ENCODE data around the gene SYNE1. TPM values are rescaled to one million over a fixed set of nuclear protein-coding genes. Genes with fewer than 3 reads are reported as not detected.

SYNE1 gene
- total and polyA plus RNA-seq, 7 donors: 6.0 to 74.6 (median 16.5) TPM

DNA sequence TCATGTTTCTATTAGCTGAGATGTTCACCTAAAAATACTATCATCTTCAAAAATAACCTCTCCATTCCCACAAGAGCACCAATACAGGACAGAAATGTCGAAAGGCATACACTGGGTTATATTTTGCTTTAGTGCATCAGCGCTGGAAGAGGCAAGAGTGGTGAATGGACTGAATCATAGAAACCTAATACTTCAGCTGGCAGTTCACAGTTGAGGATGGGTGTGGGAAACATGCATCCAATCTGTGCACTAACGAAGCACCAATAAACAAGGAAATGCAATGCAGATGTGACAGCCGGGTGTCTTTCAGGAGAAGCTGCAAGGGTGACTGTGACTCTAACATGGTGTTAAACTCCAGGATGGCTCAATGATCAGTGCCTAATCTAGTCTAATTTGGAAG, 463.8 kb downstream of the SYNE1 start:
- Histone ChIP-seq H3K9me3 (no peaks in the 10 kb centered on the region), H3K4me3 (no peak overlapping the region), H3K4me1 (peaks cover 51% of the 10 kb centered on the region), H3K27me3 (ENCODE audit: insufficient read depth in 3 of 3, low read length in 2 of 3) (no peaks in the 10 kb centered on the region), H3K27ac (peak overlapping the region; percentile 98), H3K36me3 (ENCODE audit: insufficient read depth in 1 of 2, low read depth in 1 of 2) (peaks cover 2 to 18% of the 10 kb centered on the region in 2 donors)
- DNase-seq: peak in 1 of 2 donors; percentile 16
- TF ChIP-seq, protein P1, sequence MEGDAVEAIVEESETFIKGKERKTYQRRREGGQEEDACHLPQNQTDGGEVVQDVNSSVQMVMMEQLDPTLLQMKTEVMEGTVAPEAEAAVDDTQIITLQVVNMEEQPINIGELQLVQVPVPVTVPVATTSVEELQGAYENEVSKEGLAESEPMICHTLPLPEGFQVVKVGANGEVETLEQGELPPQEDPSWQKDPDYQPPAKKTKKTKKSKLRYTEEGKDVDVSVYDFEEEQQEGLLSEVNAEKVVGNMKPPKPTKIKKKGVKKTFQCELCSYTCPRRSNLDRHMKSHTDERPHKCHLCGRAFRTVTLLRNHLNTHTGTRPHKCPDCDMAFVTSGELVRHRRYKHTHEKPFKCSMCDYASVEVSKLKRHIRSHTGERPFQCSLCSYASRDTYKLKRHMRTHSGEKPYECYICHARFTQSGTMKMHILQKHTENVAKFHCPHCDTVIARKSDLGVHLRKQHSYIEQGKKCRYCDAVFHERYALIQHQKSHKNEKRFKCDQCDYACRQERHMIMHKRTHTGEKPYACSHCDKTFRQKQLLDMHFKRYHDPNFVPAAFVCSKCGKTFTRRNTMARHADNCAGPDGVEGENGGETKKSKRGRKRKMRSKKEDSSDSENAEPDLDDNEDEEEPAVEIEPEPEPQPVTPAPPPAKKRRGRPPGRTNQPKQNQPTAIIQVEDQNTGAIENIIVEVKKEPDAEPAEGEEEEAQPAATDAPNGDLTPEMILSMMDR (IDR thresholded peaks at IDR 0.05): no peak
- 20 to 42% (median 30%) methylated on average over 4 of the region's 4 CpGs for WGBS, 3 donors
- ATAC-seq: peak; percentile 86 to 93 (median 90)
- intact Hi-C loops (cut with DNase I): no loop called here

DNA sequence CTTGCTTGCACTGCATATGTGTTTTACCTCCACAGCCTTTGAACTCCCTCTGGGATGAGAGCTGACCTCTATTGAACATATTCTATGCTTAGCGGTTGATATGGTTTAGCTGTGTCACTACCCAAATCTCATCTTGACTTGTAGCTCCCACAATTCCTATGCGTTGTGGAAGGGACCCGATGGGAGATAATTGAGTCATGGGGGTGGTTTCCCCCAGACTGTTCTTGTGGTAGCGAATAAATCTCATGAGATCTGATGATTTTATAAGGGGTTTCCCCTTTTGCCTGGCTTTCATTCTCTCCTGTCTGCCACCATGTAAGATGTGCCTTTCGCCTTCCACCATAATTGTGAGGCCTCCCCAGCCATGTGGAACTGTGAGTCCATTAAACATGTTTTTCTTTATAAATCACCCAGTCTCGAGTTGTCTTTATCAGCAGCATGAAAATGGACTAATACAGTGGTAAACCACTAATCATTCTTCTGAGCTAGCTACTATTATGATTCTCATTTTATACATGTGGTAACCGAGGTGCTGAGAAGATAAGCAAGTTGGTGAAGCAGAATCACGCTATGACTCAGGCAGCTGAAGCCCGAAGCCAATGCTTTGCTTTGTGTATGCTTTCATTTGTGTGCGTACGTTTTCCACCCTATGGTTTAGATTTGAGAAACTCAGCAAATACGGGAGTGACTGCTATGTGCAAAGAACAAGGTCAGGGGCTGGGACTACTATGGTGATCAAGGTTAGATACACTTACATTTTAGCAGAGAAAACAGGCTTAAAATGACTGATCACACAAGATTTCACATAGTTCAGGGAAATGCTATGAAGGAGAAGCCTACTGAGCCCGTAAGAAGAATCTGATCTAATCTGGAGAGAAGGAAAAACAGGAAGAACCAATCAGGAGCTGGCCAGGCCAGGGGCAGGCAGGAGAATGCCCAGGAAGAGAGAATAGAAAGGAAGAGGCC, 466.2 kb downstream of the SYNE1 start:
- Histone ChIP-seq H3K9me3 (no peaks in the 10 kb centered on the region), H3K27ac (peak overlapping the region; percentile 98), H3K27me3 (ENCODE audit: insufficient read depth in 3 of 3, low read length in 2 of 3) (no peaks in the 10 kb centered on the region), H3K36me3 (ENCODE audit: insufficient read depth in 1 of 2, low read depth in 1 of 2) (peaks cover 2 to 14% of the 10 kb centered on the region in 2 donors), H3K4me3 (no peak overlapping the region), H3K4me1 (peaks cover 48% of the 10 kb centered on the region)
- DNase-seq (no peak), ATAC-seq (no peak)
- 89 to 90% (median 89%) methylated on average over 13 of the region's 13 CpGs for WGBS, 3 donors
- intact Hi-C loops (cut with DNase I): no loop called here
- TF ChIP-seq, protein P1 (IDR thresholded peaks at IDR 0.05): no peak

GRCh38 chr6:152170313-152170701, 466.9 kb downstream of the SYNE1 start:
- no peaks in the 10 kb centered on the region for H3K9me3 ChIP-seq
- H3K27me3 ChIP-seq (ENCODE audit: insufficient read depth in 3 of 3, low read length in 2 of 3): no peaks in the 10 kb centered on the region
- ATAC-seq: no peak
- WGBS, 3 donors: 75 to 80% (median 75%) methylated on average over 4 of the region's 4 CpGs
- no peak for DNase-seq
- peak overlapping the region; percentile 98 for H3K27ac ChIP-seq
- peaks cover 1 to 9% of the 10 kb centered on the region in 2 donors for H3K36me3 ChIP-seq (ENCODE audit: insufficient read depth in 1 of 2, low read depth in 1 of 2)
- no peak overlapping the region for H3K4me3 ChIP-seq
- intact Hi-C loops (cut with DNase I): no loop called here
- TF ChIP-seq, protein P1 (IDR thresholded peaks at IDR 0.05): no peak
- peaks cover 54% of the 10 kb centered on the region for H3K4me1 ChIP-seq

GRCh38 chr6:152167641-152168603, 469.2 kb downstream of the SYNE1 start:
- DNase-seq: peak in 1 of 2 donors; percentile 59
- Histone ChIP-seq H3K27me3 (ENCODE audit: insufficient read depth in 3 of 3, low read length in 2 of 3) (no peaks in the 10 kb centered on the region), H3K4me3 (peak overlapping the region; percentile 57), H3K36me3 (ENCODE audit: insufficient read depth in 1 of 2, low read depth in 1 of 2) (peaks cover 2 to 12% of the 10 kb centered on the region in 2 donors), H3K27ac (peak overlapping the region; percentile 98), H3K4me1 (peaks cover 51% of the 10 kb centered on the region), H3K9me3 (no peaks in the 10 kb centered on the region)
- intact Hi-C loops (cut with DNase I): no loop called here
- 32 to 36% (median 33%) methylated on average over 13 of the region's 13 CpGs for WGBS, 3 donors
- peak; percentile 91 to 94 (median 93) for ATAC-seq
- TF ChIP-seq, protein P1 (IDR thresholded peaks at IDR 0.05): no peak
